GM18870 (cell line): ENCODE measurements around the gene NEDD1.

ENCODE experiments used
- ATAC-seq: cut with Tn5 transposase; IDR thresholded peaks from one replicate; pipeline ENCODE4 v1.9.1; 2021; ENCODE audit warnings: moderate library complexity; ENCODE audit not compliant: unreplicated experiment

The NEDD1 gene, protein sequence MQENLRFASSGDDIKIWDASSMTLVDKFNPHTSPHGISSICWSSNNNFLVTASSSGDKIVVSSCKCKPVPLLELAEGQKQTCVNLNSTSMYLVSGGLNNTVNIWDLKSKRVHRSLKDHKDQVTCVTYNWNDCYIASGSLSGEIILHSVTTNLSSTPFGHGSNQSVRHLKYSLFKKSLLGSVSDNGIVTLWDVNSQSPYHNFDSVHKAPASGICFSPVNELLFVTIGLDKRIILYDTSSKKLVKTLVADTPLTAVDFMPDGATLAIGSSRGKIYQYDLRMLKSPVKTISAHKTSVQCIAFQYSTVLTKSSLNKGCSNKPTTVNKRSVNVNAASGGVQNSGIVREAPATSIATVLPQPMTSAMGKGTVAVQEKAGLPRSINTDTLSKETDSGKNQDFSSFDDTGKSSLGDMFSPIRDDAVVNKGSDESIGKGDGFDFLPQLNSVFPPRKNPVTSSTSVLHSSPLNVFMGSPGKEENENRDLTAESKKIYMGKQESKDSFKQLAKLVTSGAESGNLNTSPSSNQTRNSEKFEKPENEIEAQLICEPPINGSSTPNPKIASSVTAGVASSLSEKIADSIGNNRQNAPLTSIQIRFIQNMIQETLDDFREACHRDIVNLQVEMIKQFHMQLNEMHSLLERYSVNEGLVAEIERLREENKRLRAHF

DNA sequence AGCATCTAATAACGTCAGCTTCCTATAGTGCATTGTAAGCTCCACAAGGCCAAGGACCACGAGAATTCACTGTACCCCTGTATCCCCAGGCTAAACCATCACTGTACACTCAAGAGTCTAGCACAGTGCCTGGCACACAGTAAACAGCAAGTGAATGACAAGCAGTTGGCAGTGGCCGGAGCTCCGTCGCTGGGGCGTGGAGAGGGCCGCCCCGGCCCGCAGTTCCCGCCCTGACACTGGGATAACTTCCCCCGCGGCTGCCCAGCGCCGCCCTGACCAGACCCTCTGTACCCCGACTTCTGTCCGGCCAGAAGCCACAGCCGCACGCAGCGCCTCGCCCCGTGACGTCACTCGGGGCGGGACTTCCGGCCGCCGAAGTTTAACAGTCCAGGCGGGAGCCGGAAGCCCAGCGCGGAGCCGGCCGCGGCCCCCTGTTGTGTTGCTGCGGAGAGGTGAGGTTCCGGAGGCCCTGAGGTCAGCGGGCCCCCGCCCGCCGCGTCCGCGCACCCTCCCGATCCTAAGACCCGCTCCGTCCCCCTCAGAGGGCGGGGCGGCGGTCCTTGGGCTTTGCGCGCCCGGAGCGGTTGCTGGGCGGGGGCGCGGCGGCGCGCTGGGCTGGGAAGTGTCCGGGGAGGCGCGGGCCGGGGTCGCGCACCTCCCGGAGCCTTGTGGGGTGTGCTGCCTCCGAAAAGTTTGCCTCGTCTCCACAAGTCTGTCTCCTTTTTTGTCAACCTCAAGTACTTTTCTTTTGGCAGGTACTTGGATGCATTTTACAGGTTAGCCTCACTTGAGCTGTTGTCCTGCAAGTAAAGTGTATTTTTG, at the start of gene NEDD1:
Gene NEDD1, plus strand, starts transcription at position 409 of the 822 bp plus-strand sequence. CDS start 2,503 bp downstream, outside the sequence.
- peak; percentile 71 for ATAC-seq

DNA sequence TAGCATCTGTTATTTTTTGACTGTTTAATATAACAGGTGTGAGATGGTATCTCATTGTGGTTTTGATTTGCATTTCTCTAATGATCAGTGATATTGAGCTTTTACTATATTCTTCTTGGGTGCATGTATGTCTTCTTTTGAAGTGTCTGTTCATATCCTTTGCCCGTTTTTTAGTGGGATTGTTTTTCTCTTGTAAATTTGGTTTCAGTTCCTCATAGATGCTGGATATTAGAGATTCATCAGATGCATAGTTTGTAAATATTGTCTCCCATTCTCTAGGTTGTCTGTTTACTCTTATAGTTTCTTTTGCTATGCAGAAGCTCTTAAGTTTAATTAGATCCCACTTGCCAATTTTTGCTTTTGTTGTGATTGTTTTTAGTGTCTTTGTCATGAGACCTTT, 48.9 kb upstream of the NEDD1 start:
- ATAC-seq = no peak

DNA sequence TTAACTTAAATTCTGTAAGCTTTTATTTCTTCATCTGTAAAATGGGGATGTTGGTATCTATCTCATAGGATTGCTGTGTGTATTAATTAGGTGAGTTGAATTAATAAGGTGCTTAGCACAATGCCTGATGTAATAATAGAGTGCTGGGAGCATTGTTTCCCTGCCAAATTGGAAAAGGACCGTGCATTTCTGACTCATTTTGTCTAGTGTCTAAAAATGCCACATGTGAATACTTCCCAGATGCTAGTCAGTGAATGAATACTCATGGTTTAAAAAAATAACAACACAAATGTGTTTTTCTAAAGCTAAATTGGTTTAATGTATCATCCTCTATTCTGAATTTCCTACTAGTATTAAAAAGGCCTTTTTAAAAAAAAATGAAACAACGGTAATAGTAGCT, 45.4 kb upstream of the NEDD1 start:
- no peak for ATAC-seq

DNA sequence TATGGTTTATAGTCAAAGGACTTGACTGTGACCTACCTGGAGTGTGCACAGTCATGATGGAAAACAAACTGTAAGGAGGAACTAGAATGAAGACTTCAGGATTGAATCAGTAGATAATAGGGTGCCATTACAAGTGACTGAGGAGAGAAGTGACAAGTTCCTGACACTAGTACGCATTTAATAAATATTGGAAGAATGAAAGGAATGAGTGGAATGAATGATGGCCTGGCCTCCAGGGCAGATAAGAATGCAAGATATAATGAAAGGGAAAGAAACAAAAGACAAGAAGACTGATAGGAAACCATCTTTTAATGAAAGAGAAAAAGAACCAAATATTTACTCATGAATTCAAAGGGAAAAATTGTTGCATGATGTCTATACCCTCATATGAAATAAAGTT, 44.7 kb upstream of the NEDD1 start:
- ATAC-seq = no peak

- no peak for ATAC-seq
These were observed 42.7 kb upstream of the NEDD1 start for GRCh38 chr12:96864335-96864734.

- no peak for ATAC-seq
These were observed 40.1 kb upstream of the NEDD1 start for GRCh38 chr12:96866801-96867590.

DNA sequence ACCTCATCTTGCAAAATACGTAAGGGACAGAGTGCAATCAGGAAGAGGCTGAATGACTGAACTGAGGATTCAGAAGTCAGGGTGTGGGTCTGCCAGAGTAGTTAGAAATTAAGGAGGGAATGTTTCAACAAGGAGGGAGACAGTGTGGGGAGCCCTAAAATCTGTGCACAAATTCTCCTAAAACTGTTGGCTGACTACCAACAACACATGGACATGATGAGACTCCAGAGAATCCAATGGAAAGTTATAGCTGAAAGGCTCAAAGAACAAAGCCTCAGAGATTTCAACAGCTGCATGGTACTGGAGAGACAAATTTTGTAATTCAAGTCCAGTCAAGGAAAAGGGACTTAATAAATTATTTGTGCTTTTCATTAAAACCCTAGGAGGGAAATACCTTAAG, 36.1 kb upstream of the NEDD1 start:
- no peak for ATAC-seq

DNA sequence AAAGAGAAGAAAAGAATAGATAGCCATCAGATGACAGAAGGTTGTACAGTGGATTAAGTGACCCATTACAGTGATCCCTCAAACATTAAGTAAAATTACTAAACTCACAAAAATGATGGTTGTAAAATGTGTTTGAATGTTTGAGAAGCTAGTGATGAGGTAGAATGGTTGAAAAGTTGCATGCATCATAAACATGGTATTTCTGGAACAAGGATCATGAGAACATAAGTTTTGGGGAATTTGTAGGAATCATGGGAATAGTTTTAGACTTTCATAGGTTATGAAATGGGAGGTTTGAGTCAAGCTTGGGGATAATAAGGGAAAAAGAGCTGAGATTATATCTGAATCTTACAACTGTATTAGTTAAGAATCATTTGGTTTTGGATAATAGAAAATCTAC, 34.1 kb upstream of the NEDD1 start:
- no peak for ATAC-seq

DNA sequence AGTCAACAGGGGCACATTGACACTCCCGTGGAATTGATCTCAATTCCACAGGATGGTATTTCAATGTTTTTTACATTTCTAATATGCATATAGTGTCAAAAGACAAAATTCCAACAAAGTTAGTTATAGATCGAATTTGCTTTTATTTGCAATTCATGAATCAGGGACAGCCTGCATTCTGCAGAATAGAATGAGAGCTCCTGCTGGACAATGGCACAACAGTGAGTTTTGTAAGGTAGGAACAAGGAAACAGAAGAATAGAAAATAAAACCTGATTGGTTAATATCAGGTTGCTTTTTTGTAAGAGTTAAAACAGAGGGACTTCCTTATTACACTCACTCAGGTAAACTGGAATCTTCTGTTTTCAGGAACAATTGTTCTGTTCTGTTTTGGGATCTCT, 32.8 kb upstream of the NEDD1 start:
- ATAC-seq = no peak

DNA sequence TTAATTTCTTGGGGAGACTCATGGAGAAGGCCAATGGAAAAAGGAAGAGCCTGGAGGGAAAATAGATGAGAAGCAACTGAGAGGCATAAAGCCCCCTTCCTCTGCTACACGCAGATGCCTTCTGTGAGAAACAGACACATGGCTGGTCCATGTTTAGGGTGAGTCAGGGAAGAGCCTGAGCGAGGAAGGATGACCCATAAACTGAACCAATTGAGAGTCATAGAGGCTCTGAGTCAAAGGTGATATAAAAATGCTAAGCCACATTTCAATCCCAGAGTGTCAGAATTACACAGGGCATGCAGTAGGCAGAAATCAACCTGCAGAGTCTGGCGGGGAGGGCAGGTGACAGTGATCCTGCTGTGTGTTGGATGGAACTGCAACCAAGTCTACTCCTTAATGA, 30.1 kb upstream of the NEDD1 start:
- no peak for ATAC-seq

GRCh38 chr12:96878704-96879103, 28.4 kb upstream of the NEDD1 start:
- ATAC-seq = no peak

DNA sequence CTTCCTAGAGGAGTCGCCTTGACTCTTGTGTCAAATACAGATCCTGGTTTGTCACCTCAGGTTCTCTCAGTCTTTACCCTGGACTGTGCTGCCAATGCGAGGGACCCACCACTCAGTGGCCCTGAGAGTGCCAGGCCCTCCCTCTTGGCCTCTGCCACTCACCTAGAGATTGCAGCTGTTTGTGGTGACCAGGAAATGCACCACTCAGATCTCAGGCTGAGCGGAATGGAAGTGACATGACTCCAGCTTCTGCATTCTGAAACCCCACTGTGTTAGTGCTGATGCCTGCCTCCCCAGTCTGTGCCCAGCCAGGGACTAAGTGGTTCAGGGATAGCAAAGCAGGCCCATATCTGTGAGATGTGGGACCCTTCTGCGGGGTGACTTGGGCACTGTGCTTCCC, 27.8 kb upstream of the NEDD1 start:
- ATAC-seq = no peak

- no peak for ATAC-seq
These were observed 26.8 kb upstream of the NEDD1 start for GRCh38 chr12:96880220-96880619.

GRCh38 chr12:96881608-96882007, 25.4 kb upstream of the NEDD1 start:
- ATAC-seq = no peak

GRCh38 chr12:96882862-96883261, 24.2 kb upstream of the NEDD1 start:
- ATAC-seq = no peak

DNA sequence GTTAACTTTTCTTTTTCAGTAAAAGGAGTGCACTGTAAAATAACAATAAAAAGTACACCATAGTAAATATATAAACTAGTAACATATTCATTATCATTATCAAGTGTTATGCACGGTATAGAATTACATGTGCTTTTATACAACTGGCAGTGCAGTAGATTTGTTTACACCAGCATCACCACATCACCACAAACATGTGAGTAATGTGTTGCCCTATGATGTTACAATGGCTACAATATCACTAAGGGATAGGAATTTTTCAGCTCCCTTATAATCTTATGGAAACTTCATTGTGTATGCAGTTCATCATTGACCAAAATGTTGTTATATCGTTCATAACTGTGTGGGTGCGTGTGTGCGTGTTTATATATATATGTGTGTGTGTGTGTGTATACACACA, 23.5 kb upstream of the NEDD1 start:
- no peak for ATAC-seq

GRCh38 chr12:96886998-96887677, 19.9 kb upstream of the NEDD1 start:
- ATAC-seq = no peak

GRCh38 chr12:96889273-96889933, 17.7 kb upstream of the NEDD1 start:
- no peak for ATAC-seq

- ATAC-seq = no peak
These were observed 16.7 kb upstream of the NEDD1 start for GRCh38 chr12:96890331-96890730.

GRCh38 chr12:96892104-96892503, 15.0 kb upstream of the NEDD1 start:
- no peak for ATAC-seq
